HepG2 (cell line): ENCODE data around the gene CASZ1. TPM values are rescaled to one million over a fixed set of nuclear protein-coding genes. Genes with fewer than 3 reads are reported as not detected.

Source experiments
- ATAC-seq: fragments of 200-7000 bp; cut with Tn5 transposase; 3 replicates; pipeline ENCODE4 v1.9.1; 2020; ENCODE audit warnings: mild to moderate bottlenecking, moderate library complexity
- BruUV-seq: library from RNA; stranded (reverse); fragments of 400-500 nt; replicated peaks from 2 replicates; lab custom pipeline; 2021; lab: Mats Ljungman, UMichigan
- CTCF ChIA-PET: fragments of 300-600 bp; formaldehyde crosslinking; extraction: SDS; loops from one replicate; lab custom pipeline; 2021; ENCODE audit warnings: low total read pairs, inconsistent platforms, low intra/inter-chr PET ratio; lab: Yijun Ruan, JAX
- POLR2A ChIA-PET: fragments of 350-600 bp; sonication (Branson Sonifier 250); formaldehyde crosslinking; loops from one replicate; lab custom pipeline; 2020; ENCODE audit warnings: antibody characterized with exemption, inconsistent platforms; lab: Yijun Ruan, JAX
- DNase-seq: peaks from one replicate; pipeline ENCODE4 v3.0.0-alpha.2; 2015; ENCODE audit warnings: low spot score
- FAIRE-seq: peaks from 3 replicates; lab custom pipeline; 2011; peaks lifted over from hg19 to GRCh38; lab: Jason Lieb, UNC
- H2AFZ ChIP-seq: one replicate; pipeline ENCODE4 v1.6.1; 2011; ENCODE audit warnings: low read length, inconsistent platforms
- H3K27ac ChIP-seq: fragments of 300-600 bp; 3 replicates; pipeline ENCODE4 v1.8.0; 2011; ENCODE audit warnings: mixed run types, mild to moderate bottlenecking, mixed read lengths, low read length, inconsistent platforms; ENCODE audit not compliant: insufficient read depth; ENCODE audit errors: extremely low read length
- H3K27me3 ChIP-seq, 2 experiments: fragments of 200-600 bp in 1 of 2; 2 replicates in 1 of 2; 3 replicates in 1 of 2; pipeline versions ENCODE4 v1.6.0 to v1.8.0; 2011; ENCODE audit warnings: low read length in 2 of 2, mild to moderate bottlenecking in 2 of 2, moderate library complexity in 2 of 2, inconsistent platforms in 1 of 2; ENCODE audit not compliant: insufficient read depth in 2 of 2, control insufficient read depth in 1 of 2
- H3K36me3 ChIP-seq, 2 experiments: fragments of 200-600 bp in 1 of 2; replicated peaks in 1 of 2; 2 replicates in 1 of 2; 3 replicates in 1 of 2; pipeline versions ENCODE4 v1.5.1 to v1.8.0; 2011; ENCODE audit warnings: low read length in 2 of 2, inconsistent platforms in 1 of 2; ENCODE audit not compliant: insufficient read depth in 2 of 2, control insufficient read depth in 1 of 2
- H3K4me1 ChIP-seq: 2 replicates; pipeline ENCODE4 v1.5.1; 2012; ENCODE audit warnings: low read length, inconsistent platforms; ENCODE audit not compliant: insufficient read depth
- H3K4me2 ChIP-seq: 2 replicates; pipeline ENCODE4 v1.6.0; 2011; ENCODE audit warnings: low read depth, low read length, inconsistent platforms
- H3K4me3 ChIP-seq, 3 experiments: fragments of 200-600 bp in 1 of 3; sonication (generic), shearing (Covaris generic) in 1 of 3; replicated peaks in 1 of 3; 2 replicates each; pipeline ENCODE4 v1.5.1; 2011 to 2016; ENCODE audit warnings: low read length in 3 of 3, inconsistent platforms in 2 of 3, low read depth in 2 of 3, mild to moderate bottlenecking in 2 of 3, control low read depth in 1 of 3, mixed read lengths in 1 of 3; ENCODE audit not compliant: insufficient read depth in 1 of 3
- H3K79me2 ChIP-seq: one replicate; pipeline ENCODE4 v1.6.1; 2011; ENCODE audit warnings: low read length, inconsistent platforms; ENCODE audit not compliant: insufficient read depth
- H3K9ac ChIP-seq: 2 replicates; pipeline ENCODE4 v1.6.0; 2011; ENCODE audit warnings: mild to moderate bottlenecking, low read depth, low read length, inconsistent platforms; ENCODE audit not compliant: insufficient read depth
- H3K9me3 ChIP-seq: 2 replicates; pipeline ENCODE4 v1.5.1; 2012; ENCODE audit warnings: mild to moderate bottlenecking, low read length
- H4K20me1 ChIP-seq: 2 replicates; pipeline ENCODE4 v1.6.0; 2011; ENCODE audit warnings: inconsistent platforms, mild to moderate bottlenecking, low read length, moderate library complexity; ENCODE audit not compliant: insufficient read depth
- ARID5B ChIP-seq: IDR thresholded peaks from 2 replicates; pipeline ENCODE4 v1.4.0; 2020; ENCODE audit warnings: mild to moderate bottlenecking, missing genetic modification reagents
- BRD4 ChIP-seq: sonication (generic); formaldehyde crosslinking; IDR thresholded peaks from 2 replicates; pipeline ENCODE4 v1.4.0; 2020; ENCODE audit warnings: missing genetic modification reagents
- HOXA5 ChIP-seq: sonication (generic); formaldehyde crosslinking; IDR thresholded peaks from 2 replicates; pipeline ENCODE4 v1.4.0; 2020; ENCODE audit warnings: missing genetic modification reagents
- NFYB ChIP-seq: sonication (generic); formaldehyde crosslinking; IDR thresholded peaks from 2 replicates; pipeline ENCODE4 v1.4.0; 2020; ENCODE audit warnings: missing genetic modification reagents
- NFYC ChIP-seq: IDR thresholded peaks from 2 replicates; pipeline ENCODE4 v1.6.1; 2016; ENCODE audit warnings: missing genetic modification reagents, missing compliant biosample characterization
- ZNF142 ChIP-seq: sonication (generic); formaldehyde crosslinking; IDR thresholded peaks from 2 replicates; pipeline ENCODE4 v1.4.0; 2020; ENCODE audit warnings: missing genetic modification reagents
- ZNF646 ChIP-seq: sonication (generic); formaldehyde crosslinking; IDR thresholded peaks from 2 replicates; pipeline ENCODE4 v1.9.0; 2021; ENCODE audit warnings: mild to moderate bottlenecking, missing genetic modification reagents
- ZNF788 ChIP-seq: sonication (generic); formaldehyde crosslinking; IDR thresholded peaks from 2 replicates; pipeline ENCODE4 v1.5.0; 2020; ENCODE audit warnings: mild to moderate bottlenecking, missing genetic modification reagents, borderline replicate concordance
- WGBS: methylation state at CpG from one replicate; pipeline ENCODE4 v1.1.6; 2017; ENCODE audit warnings: low lambda C conversion rate; 5-methylcytosine and 5-hydroxymethylcytosine counted together
- in situ Hi-C: cut with HindIII; loops from 2 replicates; pipeline ENCODE4 v1.10.0; 2017; ENCODE audit warnings: low pct_unique_long_range_greater_than_20kb; ENCODE audit not compliant: extremely low pct_ligation_motif_present
- intact Hi-C: fragments of 100-400 bp; cut with micrococcal nuclease; formaldehyde crosslinking; loops from one replicate; pipeline ENCODE4 v1.10.0; 2022; ENCODE audit not compliant: unreplicated experiment
- polyA plus RNA-seq, 8 experiments: library from polyadenylated mRNA; depleted of rRNA in 3 of 8; stranded (reverse) in 7 of 8; unstranded in 1 of 8; fragments of >200 nt; fragmentation: Illumina TruSeq in 4 of 8; extraction: Trizol in 4 of 8; gene quantifications; 2 replicates each; pipeline versions ENCODE4 v1.2.1 to v1.2.3, GENCODE V29; 2011 to 2016; ENCODE audit warnings: low read depth in 4 of 8, missing spikeins in 1 of 8, mixed read lengths in 1 of 8; ENCODE audit not compliant: insufficient read depth in 1 of 8
- total RNA-seq, 5 experiments: library from RNA; depleted of rRNA; stranded (reverse); fragments of >200 nt; fragmentation: Illumina TruSeq; extraction: Trizol; gene quantifications; 2 replicates each; pipeline ENCODE4 v1.2.3, GENCODE V29; 2016; ENCODE audit warnings: low read depth in 1 of 5

CASZ1 gene
- total and polyA plus RNA-seq, 2 of the 13 experiments (the other 11 are each of a cell fraction or from before 2014, with no cell fraction given) = 1.9 to 3.7 TPM

GRCh38 chr1:10768552-10768951 lies 27.9 kb downstream of the CASZ1 start:
- intact Hi-C loops (no loop called here), in situ Hi-C loops (no loop called here)
- Histone ChIP-seq H3K4me1 (no peaks in the 10 kb centered on the region), H3K9me3 (no peaks in the 10 kb centered on the region), H3K27me3 (peaks cover 2 to 36% of the 10 kb centered on the region in 2 experiments; a peak in 3 of 5 replicates), H4K20me1 (no peaks in the 10 kb centered on the region), H2AFZ (no peak overlapping the region), H3K36me3 (no peaks in the 10 kb centered on the region), H3K4me2 (no peak overlapping the region), H3K4me3 (no peak overlapping the region), H3K9ac (no peak overlapping the region), H3K79me2 (no peaks in the 10 kb centered on the region), H3K27ac (no peak overlapping the region)
- CTCF ChIA-PET = no interaction called here
- DNase-seq (no peak), FAIRE-seq (no peak), ATAC-seq (no peak)
- 65% methylated on average over 4 of the region's 7 CpGs for WGBS
- POLR2A ChIA-PET = no interaction called here
- BruUV-seq = no TSS peak
- no peak for TF ChIP-seq HOXA5 (CRISPR knock-in tag)
- TF ChIP-seq BRD4 (CRISPR knock-in tag) = no peak
- 0 out of 2 replicates have a peak, but pooled peaks have one; percentile 16 for TF ChIP-seq NFYC (CRISPR knock-in tag)
- no peak for TF ChIP-seq ARID5B
- TF ChIP-seq ZNF646 (CRISPR knock-in tag) = no peak
- TF ChIP-seq NFYB (CRISPR knock-in tag) = 0 out of 2 replicates have a peak, but pooled peaks have one; percentile 37
- TF ChIP-seq ZNF142 = no peak
- no peak for TF ChIP-seq ZNF788 (CRISPR knock-in tag)
